Sigmoid colon (tissue), 7 donors: ENCODE measurements around the gene ST13. TPM values are rescaled to one million over a fixed set of nuclear protein-coding genes. Genes with fewer than 3 reads are reported as not detected.

Experiments
- DNase-seq: peaks from one replicate; pipeline ENCODE4 v3.0.0-alpha.2; 2019
- H3K27ac ChIP-seq, 4 donors: fragments of 200-600 bp; sonication (generic); one replicate each; pipeline ENCODE4 v1.5.1; 2016 to 2019; ENCODE audit warnings: mild to moderate bottlenecking in 1 of 4
- H3K27me3 ChIP-seq, 3 donors: fragments of 200-600 bp; sonication (generic); one replicate each; pipeline ENCODE4 v1.5.1; 2019; ENCODE audit warnings: mild to moderate bottlenecking in 1 of 3
- H3K36me3 ChIP-seq, 4 donors: fragments of 200-600 bp; sonication (generic); one replicate each; pipeline ENCODE4 v1.5.1; 2016 to 2019
- H3K4me1 ChIP-seq, 4 donors: fragments of 200-600 bp; sonication (generic); one replicate each; pipeline ENCODE4 v1.5.1; 2017 to 2019
- H3K4me3 ChIP-seq, 4 donors: fragments of 200-600 bp; sonication (generic); one replicate each; pipeline ENCODE4 v1.5.1; 2017 to 2019; ENCODE audit warnings: mild to moderate bottlenecking in 2 of 4, moderate library complexity in 1 of 4
- H3K9me3 ChIP-seq, 4 donors: fragments of 200-600 bp in 3 of 4; sonication (generic) in 3 of 4; one replicate each; pipeline versions ENCODE4 v1.5.1 to v1.6.1; 2013 to 2019
- CTCF ChIP-seq, 4 experiments: fragments of 450-650 bp in 3 of 4; fragments of 200-600 bp in 1 of 4; IDR thresholded peaks; one replicate each; pipeline ENCODE4 v1.5.1; 2016 to 2019; ENCODE audit warnings: antibody characterized with exemption in 4 of 4, mild to moderate bottlenecking in 3 of 4, moderate library complexity in 2 of 4
- EP300 ChIP-seq, 4 donors: sonication (generic); formaldehyde crosslinking; IDR thresholded peaks; one replicate each; pipeline ENCODE4 v1.6.1; 2017; ENCODE audit warnings: antibody characterized with exemption in 4 of 4
- POLR2A ChIP-seq, 2 donors: fragments of 450-650 bp; IDR thresholded peaks; one replicate each; pipeline ENCODE4 v1.6.1; 2016; ENCODE audit warnings: antibody characterized with exemption in 2 of 2, mild to moderate bottlenecking in 2 of 2, moderate library complexity in 2 of 2
- POLR2AphosphoS5 ChIP-seq, 4 donors: sonication (generic); formaldehyde crosslinking; IDR thresholded peaks; one replicate each; pipeline ENCODE4 v1.6.1; 2017; ENCODE audit warnings: antibody characterized with exemption in 4 of 4
- WGBS, 2 donors: extraction: QIAGEN DNeasy Blood & Tissue Kit; methylation state at CpG; one replicate each; pipeline ENCODE4 v1.1.7; 2013; 5-methylcytosine and 5-hydroxymethylcytosine counted together
- intact Hi-C: fragments of 100-400 bp; cut with DNase I; formaldehyde crosslinking; loops from one replicate; pipeline ENCODE4 v1.15.1; 2023
- polyA plus RNA-seq, 3 donors: library from polyadenylated mRNA; stranded (reverse); fragments of 200-250 nt; gene quantifications; one replicate each; pipeline ENCODE4 v1.2.3, GENCODE V29; 2013
- total RNA-seq, 4 donors: library from RNA; depleted of rRNA; stranded (reverse); fragments of >200 nt; gene quantifications; one replicate each; pipeline ENCODE4 v1.1.0, GENCODE V29; 2016
- donor health status: healthy with polysubstance abuse.
- donor health status: Bipolar disorder and iron deficiency.
- donor health status: healthy.

Gene ST13
- total and polyA plus RNA-seq, 7 donors: 76.1 to 213 (median 191) TPM

- DNase-seq: no peak
- no peak overlapping the region for H3K4me3 ChIP-seq
- WGBS, 2 donors: 70 to 79% methylated on average over 6 of the region's 6 CpGs
- H3K27ac ChIP-seq: no peak overlapping the region
- no peaks in the 10 kb centered on the region for H3K27me3 ChIP-seq
- TF ChIP-seq POLR2A (IDR thresholded peaks at IDR 0.05) (no peak), CTCF (IDR thresholded peaks at IDR 0.05) (no peak), EP300 (IDR thresholded peaks at IDR 0.05) (no peak), POLR2AphosphoS5 (IDR thresholded peaks at IDR 0.05) (no peak)
- H3K9me3 ChIP-seq: no peaks in the 10 kb centered on the region
- H3K4me1 ChIP-seq: no peaks in the 10 kb centered on the region
- intact Hi-C loops: no loop called here
- H3K36me3 ChIP-seq: peaks cover 0 to 3% (median 0%) of the 10 kb centered on the region in 4 donors
Observed at GRCh38 chr22:40808018-40808841, 48.2 kb downstream of the ST13 start.

GRCh38 chr22:40806711-40807110 lies 49.7 kb downstream of the ST13 start:
- no peak overlapping the region for H3K4me3 ChIP-seq
- no peaks in the 10 kb centered on the region for H3K4me1 ChIP-seq
- intact Hi-C loops: no loop called here
- 92 to 95% methylated on average over 3 of the region's 3 CpGs for WGBS, 2 donors
- H3K9me3 ChIP-seq: no peaks in the 10 kb centered on the region
- no peaks in the 10 kb centered on the region for H3K27me3 ChIP-seq
- no peak for TF ChIP-seq POLR2AphosphoS5 (IDR thresholded peaks at IDR 0.05)
- no peak for TF ChIP-seq EP300 (IDR thresholded peaks at IDR 0.05)
- no peak for TF ChIP-seq POLR2A (IDR thresholded peaks at IDR 0.05)
- TF ChIP-seq CTCF (IDR thresholded peaks at IDR 0.05): no peak
- peaks cover 0 to 3% (median 0%) of the 10 kb centered on the region in 4 donors for H3K36me3 ChIP-seq
- DNase-seq: no peak
- H3K27ac ChIP-seq: no peak overlapping the region

DNA sequence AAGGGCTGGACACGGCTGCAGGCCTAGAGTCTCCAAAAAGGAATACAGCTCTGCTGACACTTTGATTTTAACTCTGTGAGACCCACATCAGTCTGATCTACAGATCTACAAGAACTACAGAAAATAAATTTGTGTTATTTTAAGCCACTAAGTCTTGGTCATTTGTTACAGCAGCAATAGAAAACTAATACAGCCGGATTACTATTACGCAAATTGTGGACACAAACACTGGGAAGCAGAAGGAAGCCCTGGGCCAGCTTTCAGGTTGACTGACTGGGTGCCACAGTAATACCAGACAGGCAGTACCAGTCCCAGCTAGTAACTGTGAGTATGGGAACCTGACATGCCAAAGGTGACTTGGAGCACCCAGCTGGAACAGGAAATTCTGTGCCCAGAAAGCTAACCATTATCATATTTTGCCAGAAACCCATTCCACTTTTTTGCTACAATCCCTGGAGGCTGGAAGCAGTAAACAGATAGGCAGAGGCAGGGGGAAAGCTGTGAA lies 50.7 kb downstream of the ST13 start:
- Histone ChIP-seq H3K36me3 (peaks cover 0 to 3% (median 0%) of the 10 kb centered on the region in 4 donors), H3K27ac (no peak overlapping the region), H3K4me3 (no peak overlapping the region), H3K9me3 (no peaks in the 10 kb centered on the region), H3K4me1 (no peaks in the 10 kb centered on the region), H3K27me3 (no peaks in the 10 kb centered on the region)
- intact Hi-C loops: no loop called here
- no peak for DNase-seq
- WGBS, 2 donors: 98% methylated on average over 3 of the region's 3 CpGs
- no peak for TF ChIP-seq POLR2A (IDR thresholded peaks at IDR 0.05)
- TF ChIP-seq CTCF (IDR thresholded peaks at IDR 0.05): no peak
- TF ChIP-seq EP300 (IDR thresholded peaks at IDR 0.05): no peak
- TF ChIP-seq POLR2AphosphoS5 (IDR thresholded peaks at IDR 0.05): no peak

DNA sequence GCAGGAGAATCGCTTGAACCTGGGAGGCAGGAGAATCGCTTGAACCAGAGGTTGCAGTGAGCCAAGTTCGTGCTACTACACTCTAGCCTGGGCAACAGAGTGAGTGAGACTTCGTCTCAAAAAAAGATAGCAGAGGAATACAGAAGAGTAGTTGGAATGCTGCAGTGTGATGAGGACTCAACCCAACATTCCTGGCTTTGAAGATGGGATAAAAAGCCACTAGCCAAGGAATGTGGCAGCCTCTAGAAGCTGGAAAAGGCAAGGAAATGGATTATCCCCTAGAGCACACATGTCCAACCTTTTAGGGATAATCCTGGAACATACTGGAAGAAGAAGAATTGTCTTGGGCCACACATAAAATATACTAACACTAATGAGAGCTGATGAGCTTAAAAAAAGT lies 51.2 kb downstream of the ST13 start:
- no peak for DNase-seq
- TF ChIP-seq EP300 (IDR thresholded peaks at IDR 0.05) (no peak), CTCF (IDR thresholded peaks at IDR 0.05) (no peak)
- H3K27me3 ChIP-seq: no peaks in the 10 kb centered on the region
- no peaks in the 10 kb centered on the region for H3K9me3 ChIP-seq
- peaks cover 0 to 3% (median 0%) of the 10 kb centered on the region in 4 donors for H3K36me3 ChIP-seq
- no peaks in the 10 kb centered on the region for H3K4me1 ChIP-seq
- H3K27ac ChIP-seq: no peak overlapping the region
- intact Hi-C loops: no loop called here
- H3K4me3 ChIP-seq: no peak overlapping the region
- WGBS, 2 donors: 96 to 98% methylated on average over 4 of the region's 4 CpGs
